DOHH2 (cell line): ENCODE measurements around the gene ELK3.

ENCODE experiments used
- H3F3A ChIP-seq: fragments of 200-600 bp; sonication (generic), shearing (Covaris generic); 2 replicates; pipeline ENCODE4 v1.6.0; 2016; ENCODE audit warnings: antibody characterized with exemption, mild to moderate bottlenecking; ENCODE audit not compliant: control insufficient read depth, insufficient read depth
- H3K27ac ChIP-seq: fragments of 200-600 bp; sonication (generic); 2 replicates; pipeline ENCODE4 v1.5.1; 2014; ENCODE audit warnings: low read depth, mild to moderate bottlenecking, low read length, moderate library complexity
- H3K27me3 ChIP-seq: fragments of 200-600 bp; sonication (generic); 2 replicates; pipeline ENCODE4 v1.6.1; 2014; ENCODE audit warnings: mild to moderate bottlenecking, low read length, mixed read lengths; ENCODE audit not compliant: control insufficient read depth
- H3K36me3 ChIP-seq: fragments of 200-600 bp; sonication (generic); 2 replicates; pipeline ENCODE4 v1.6.1; 2014; ENCODE audit warnings: mild to moderate bottlenecking, low read length, moderate library complexity, mixed read lengths; ENCODE audit not compliant: control insufficient read depth
- H3K4me1 ChIP-seq: fragments of 200-600 bp; sonication (generic); 2 replicates; pipeline ENCODE4 v1.6.1; 2014; ENCODE audit warnings: mild to moderate bottlenecking, low read length, mixed read lengths; ENCODE audit not compliant: control insufficient read depth
- H3K4me2 ChIP-seq: fragments of 200-600 bp; sonication (generic); 2 replicates; pipeline ENCODE4 v1.6.0; 2014; ENCODE audit warnings: mild to moderate bottlenecking, low read length, moderate library complexity
- H3K4me3 ChIP-seq: fragments of 200-600 bp; sonication (generic); 2 replicates; pipeline ENCODE4 v1.5.1; 2014; ENCODE audit warnings: mild to moderate bottlenecking, low read length, mixed read lengths
- H3K79me2 ChIP-seq: fragments of 200-600 bp; sonication (generic); 2 replicates; pipeline ENCODE4 v1.6.1; 2014; ENCODE audit warnings: mild to moderate bottlenecking, low read length, mixed read lengths; ENCODE audit not compliant: control insufficient read depth
- H3K9me2 ChIP-seq: fragments of 200-600 bp; sonication (generic); replicated peaks from 2 replicates; pipeline ENCODE4 v1.6.1; 2014; ENCODE audit warnings: mild to moderate bottlenecking, low read length, mixed read lengths; ENCODE audit not compliant: control insufficient read depth
- H3K9me3 ChIP-seq: fragments of 200-600 bp; sonication (generic); 2 replicates; pipeline ENCODE4 v1.6.1; 2014; ENCODE audit warnings: antibody characterized with exemption, low read length, mixed read lengths; ENCODE audit not compliant: control insufficient read depth, insufficient read depth
- H4K20me1 ChIP-seq: fragments of 200-600 bp; sonication (generic); 2 replicates; pipeline ENCODE4 v1.6.0; 2014; ENCODE audit warnings: low read depth, mild to moderate bottlenecking, antibody characterized with exemption, low read length, moderate library complexity; ENCODE audit not compliant: control insufficient read depth, insufficient read depth
- CTCF ChIP-seq: fragments of 200-600 bp; sonication (generic); IDR thresholded peaks from one replicate; pipeline ENCODE4 v1.5.1; 2014; ENCODE audit warnings: antibody characterized with exemption, mild to moderate bottlenecking, low read depth, low read length; ENCODE audit not compliant: poor library complexity, severe bottlenecking
- EZH2phosphoT487 ChIP-seq: fragments of 200-600 bp; sonication (generic); IDR thresholded peaks from 2 replicates; pipeline ENCODE4 v1.6.1; 2017; ENCODE audit warnings: borderline replicate concordance, mild to moderate bottlenecking, antibody characterized with exemption, low read length, moderate library complexity, mixed read lengths

The ELK3 gene

DNA sequence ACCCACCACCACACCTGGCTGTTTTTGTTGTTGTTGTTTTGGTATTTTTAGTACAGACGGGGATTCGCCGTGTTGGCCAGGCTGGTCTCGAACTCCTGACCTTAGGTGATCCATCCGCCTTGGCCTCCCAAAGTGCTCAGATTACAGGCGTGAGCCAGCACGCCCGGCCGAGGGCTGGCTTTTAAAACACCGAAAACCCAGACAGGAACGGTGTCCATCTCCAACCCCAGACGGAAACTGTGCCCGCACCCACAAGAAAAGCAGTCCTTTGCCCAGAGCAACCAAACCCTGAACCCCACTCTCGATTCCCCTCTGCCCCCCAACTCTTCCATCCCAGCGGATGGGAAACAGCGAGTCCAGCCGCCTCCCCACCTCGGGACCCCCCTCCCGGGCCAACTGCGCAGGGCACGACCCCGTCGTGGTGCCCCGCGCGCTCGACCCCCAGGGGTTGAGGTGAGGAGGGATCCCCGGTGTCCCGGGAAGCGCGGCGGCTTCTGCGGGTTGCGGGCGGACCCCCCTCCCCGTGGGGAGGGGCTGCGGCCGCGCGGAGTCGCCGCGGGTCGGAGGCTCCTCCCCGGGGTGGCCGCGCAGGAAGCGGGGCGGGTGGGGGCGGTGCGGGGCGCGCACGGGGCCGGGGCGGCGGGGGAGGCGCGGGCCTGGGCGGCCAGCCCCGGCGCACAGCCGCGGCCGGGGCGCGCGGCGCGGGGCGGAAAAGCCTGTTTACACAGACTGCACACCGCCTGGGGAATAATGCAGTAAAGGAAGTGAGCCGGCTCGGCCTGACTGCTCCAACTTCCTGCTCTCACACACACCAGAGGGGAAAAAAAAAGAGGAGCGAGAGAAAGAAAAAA, at the start of gene ELK3:
Gene ELK3, plus strand, starts transcription at position 651 of the 851 bp plus-strand sequence.
- Histone ChIP-seq H4K20me1 (0 out of 2 replicates have a peak, but pooled peaks cover 4% of the 10 kb centered on the region), H3K27me3 (0 out of 2 replicates have a peak, but pooled peaks cover 3% of the 10 kb centered on the region), H3K9me3 (no peaks in the 10 kb centered on the region), H3K79me2 (peaks cover 38% of the 10 kb centered on the region), H3K4me1 (peaks cover 87% of the 10 kb centered on the region), H3F3A (peaks cover 57% of the 10 kb centered on the region), H3K4me2 (peak within 1 kb of the TSS; percentile 96), H3K9me2 (no peaks in the 10 kb centered on the region), H3K4me3 (peak within 1 kb of the TSS; percentile 92), H3K36me3 (no peaks in the 10 kb centered on the region), H3K27ac (peak within 1 kb of the TSS; percentile 67)
- TF ChIP-seq EZH2phosphoT487: no peak
- TF ChIP-seq CTCF: no peak

DNA sequence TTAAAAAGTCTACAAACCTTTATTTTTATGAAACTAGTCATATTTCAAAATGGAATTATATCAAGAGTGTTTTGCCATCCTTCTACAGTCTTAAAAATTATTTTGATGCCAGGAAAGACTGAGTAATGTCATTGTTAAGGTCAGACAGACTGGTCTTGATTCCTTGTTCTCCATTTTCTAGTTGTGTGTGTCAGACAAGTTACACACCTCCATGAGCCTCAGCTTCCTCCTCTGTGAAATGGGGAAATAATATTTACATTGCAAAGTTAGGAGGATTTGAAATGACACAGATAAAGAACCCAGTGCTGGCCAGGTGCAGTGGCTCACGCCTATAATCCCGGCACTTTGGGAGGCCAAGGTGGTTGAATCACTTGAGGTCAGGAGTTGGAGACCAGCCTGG, 47.4 kb upstream of the ELK3 start:
- H3K36me3 ChIP-seq: no peaks in the 10 kb centered on the region
- no peak overlapping the region for H3K4me2 ChIP-seq
- no peaks in the 10 kb centered on the region for H3K79me2 ChIP-seq
- H3K4me3 ChIP-seq: no peak overlapping the region
- H3F3A ChIP-seq: no peaks in the 10 kb centered on the region
- no peaks in the 10 kb centered on the region for H3K27me3 ChIP-seq
- H3K4me1 ChIP-seq: peaks cover 24% of the 10 kb centered on the region
- TF ChIP-seq CTCF (no peak), EZH2phosphoT487 (no peak)
- no peaks in the 10 kb centered on the region for H3K9me2 ChIP-seq
- H4K20me1 ChIP-seq: no peaks in the 10 kb centered on the region
- no peak overlapping the region for H3K27ac ChIP-seq
- no peaks in the 10 kb centered on the region for H3K9me3 ChIP-seq

DNA sequence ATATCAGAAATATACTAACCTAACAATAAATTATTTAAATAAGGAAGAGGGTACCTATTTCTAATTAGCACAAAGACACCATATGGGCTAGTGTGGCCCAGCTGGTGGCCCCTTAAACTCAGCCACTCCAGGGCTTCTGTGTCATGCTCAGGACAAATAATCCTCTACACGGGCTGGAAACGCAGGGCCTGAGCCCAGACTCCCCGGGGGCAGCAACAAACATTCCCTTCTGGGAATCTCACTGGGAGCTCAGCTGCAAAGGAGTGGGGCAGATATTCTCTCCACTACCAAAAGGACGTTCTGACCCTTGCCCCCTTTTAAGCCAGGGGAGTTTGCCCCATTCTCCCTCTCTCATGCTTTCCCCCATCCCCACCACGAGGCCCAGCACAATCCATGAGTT, 43.7 kb upstream of the ELK3 start:
- no peak overlapping the region for H3K27ac ChIP-seq
- no peaks in the 10 kb centered on the region for H3K79me2 ChIP-seq
- no peak overlapping the region for H3K4me2 ChIP-seq
- no peaks in the 10 kb centered on the region for H3K36me3 ChIP-seq
- H3F3A ChIP-seq: no peaks in the 10 kb centered on the region
- TF ChIP-seq EZH2phosphoT487: no peak
- TF ChIP-seq CTCF: no peak
- no peaks in the 10 kb centered on the region for H3K9me3 ChIP-seq
- no peaks in the 10 kb centered on the region for H4K20me1 ChIP-seq
- peaks cover 7% of the 10 kb centered on the region; the same call in 1 of the 2 replicates for H3K4me1 ChIP-seq
- no peaks in the 10 kb centered on the region for H3K9me2 ChIP-seq
- no peaks in the 10 kb centered on the region for H3K27me3 ChIP-seq
- no peak overlapping the region for H3K4me3 ChIP-seq
